Measurements from ENCODE around the gene CCNK.

CCNK gene

GRCh38 chr14:99508896-99509629 lies 27.9 kb downstream of the CCNK start:
- DNase-seq, result peak; percentile 6

GRCh38 chr14:99509871-99510555 lies 28.8 kb downstream of the CCNK start:
- no peak for DNase-seq

GRCh38 chr14:99510556-99511139 lies 29.4 kb downstream of the CCNK start:
- peak; percentile 7 for DNase-seq

GRCh38 chr14:99511421-99512109 lies 30.4 kb downstream of the CCNK start:
- peak; percentile 5 for DNase-seq

GRCh38 chr14:99512110-99512449 lies 30.9 kb downstream of the CCNK start:
- no peak for DNase-seq

GRCh38 chr14:99512571-99513182 lies 31.5 kb downstream of the CCNK start:
- peak; percentile 1 for DNase-seq

- DNase-seq, result peak; percentile 6
These were observed 32.0 kb downstream of the CCNK start for GRCh38 chr14:99513183-99513694.

- DNase-seq, result peak; percentile 1
These were observed 32.8 kb downstream of the CCNK start for GRCh38 chr14:99513946-99514551.

- DNase-seq, result peak; percentile 4
These were observed 33.5 kb downstream of the CCNK start for GRCh38 chr14:99514552-99515300.

- DNase-seq, result peak; percentile 2
These were observed 34.3 kb downstream of the CCNK start for GRCh38 chr14:99515301-99516155.

GRCh38 chr14:99516156-99516870 lies 35.1 kb downstream of the CCNK start:
- peak; percentile 4 for DNase-seq

GRCh38 chr14:99516871-99517642 lies 35.8 kb downstream of the CCNK start:
- peak; percentile 1 for DNase-seq

GRCh38 chr14:99517643-99518381 lies 36.6 kb downstream of the CCNK start:
- no peak for DNase-seq

GRCh38 chr14:99518441-99519346 lies 37.5 kb downstream of the CCNK start:
- peak; percentile 89 for DNase-seq

- DNase-seq, result peak; percentile 2
These were observed 38.2 kb downstream of the CCNK start for GRCh38 chr14:99519347-99519881.

GRCh38 chr14:99519931-99520421 lies 38.8 kb downstream of the CCNK start:
- peak; percentile 9 for DNase-seq
